Measurements from ENCODE around the gene DCUN1D2.

GRCh38 chr13:113499936-113500335 is 9.4 kb upstream of the DCUN1D2 start:
- TF ChIP-seq, protein P1, sequence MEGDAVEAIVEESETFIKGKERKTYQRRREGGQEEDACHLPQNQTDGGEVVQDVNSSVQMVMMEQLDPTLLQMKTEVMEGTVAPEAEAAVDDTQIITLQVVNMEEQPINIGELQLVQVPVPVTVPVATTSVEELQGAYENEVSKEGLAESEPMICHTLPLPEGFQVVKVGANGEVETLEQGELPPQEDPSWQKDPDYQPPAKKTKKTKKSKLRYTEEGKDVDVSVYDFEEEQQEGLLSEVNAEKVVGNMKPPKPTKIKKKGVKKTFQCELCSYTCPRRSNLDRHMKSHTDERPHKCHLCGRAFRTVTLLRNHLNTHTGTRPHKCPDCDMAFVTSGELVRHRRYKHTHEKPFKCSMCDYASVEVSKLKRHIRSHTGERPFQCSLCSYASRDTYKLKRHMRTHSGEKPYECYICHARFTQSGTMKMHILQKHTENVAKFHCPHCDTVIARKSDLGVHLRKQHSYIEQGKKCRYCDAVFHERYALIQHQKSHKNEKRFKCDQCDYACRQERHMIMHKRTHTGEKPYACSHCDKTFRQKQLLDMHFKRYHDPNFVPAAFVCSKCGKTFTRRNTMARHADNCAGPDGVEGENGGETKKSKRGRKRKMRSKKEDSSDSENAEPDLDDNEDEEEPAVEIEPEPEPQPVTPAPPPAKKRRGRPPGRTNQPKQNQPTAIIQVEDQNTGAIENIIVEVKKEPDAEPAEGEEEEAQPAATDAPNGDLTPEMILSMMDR (conservative IDR thresholded peaks at IDR 0.05), result no peak
- TF ChIP-seq EZH2 (IDR thresholded peaks at IDR 0.05; ENCODE audit: low read depth), result no peak
